Neural cell (in vitro differentiated cells): ENCODE results near the gene ACAN. TPM values are rescaled to one million over a fixed set of nuclear protein-coding genes. Genes with fewer than 3 reads are reported as not detected.

Experiments
- H2AFZ ChIP-seq: fragments of 200-600, 300-800 bp; sonication (generic), shearing (Covaris generic); 2 replicates; pipeline ENCODE4 v1.6.0; 2014; ENCODE audit warnings: low read depth, mild to moderate bottlenecking, antibody characterized with exemption, low read length, moderate library complexity
- H3F3A ChIP-seq: fragments of 200-600 bp; shearing (Covaris generic); 2 replicates; pipeline ENCODE4 v1.6.1; 2016; ENCODE audit warnings: mild to moderate bottlenecking, moderate library complexity, mixed read lengths, antibody characterized with exemption, low read length; ENCODE audit not compliant: insufficient read depth, poor library complexity, severe bottlenecking
- H3K27ac ChIP-seq: fragments of 200-600, 300-800 bp; sonication (generic), shearing (Covaris generic); 2 replicates; pipeline ENCODE4 v1.5.1; 2014; ENCODE audit warnings: mild to moderate bottlenecking, low read length, moderate library complexity
- H3K27me3 ChIP-seq: fragments of 300-800, 200-600 bp; sonication (generic), shearing (Covaris generic); 2 replicates; pipeline ENCODE4 v1.6.0; 2014; ENCODE audit warnings: mild to moderate bottlenecking, low read depth, low read length, moderate library complexity; ENCODE audit not compliant: insufficient read depth
- H3K36me3 ChIP-seq: fragments of 300-800, 200-600 bp; sonication (generic), shearing (Covaris generic); 2 replicates; pipeline ENCODE4 v1.5.1; 2014; ENCODE audit warnings: mild to moderate bottlenecking, antibody characterized with exemption, low read length, moderate library complexity; ENCODE audit not compliant: insufficient read depth
- H3K4me2 ChIP-seq: fragments of 300-800, 200-600 bp; sonication (generic), shearing (Covaris generic); 2 replicates; pipeline ENCODE4 v1.6.0; 2014; ENCODE audit warnings: mild to moderate bottlenecking, low read length
- H3K4me3 ChIP-seq: fragments of 300-800, 200-600 bp; sonication (generic), shearing (Covaris generic); 2 replicates; pipeline ENCODE4 v1.5.1; 2014; ENCODE audit warnings: mild to moderate bottlenecking, low read length, moderate library complexity
- H3K79me2 ChIP-seq: fragments of 200-600 bp; shearing (Covaris generic); replicated peaks from 2 replicates; pipeline ENCODE4 v1.6.0; 2014; ENCODE audit warnings: mild to moderate bottlenecking, low read length, moderate library complexity; ENCODE audit not compliant: insufficient read depth
- H3K9ac ChIP-seq: fragments of 300-800, 200-600 bp; sonication (generic), shearing (Covaris generic); 2 replicates; pipeline ENCODE4 v1.6.1; 2016; ENCODE audit warnings: mild to moderate bottlenecking, low read length, mixed read lengths
- H3K9me2 ChIP-seq: fragments of 200-600 bp; shearing (Covaris generic); 2 replicates; pipeline ENCODE4 v1.6.1; 2016; ENCODE audit warnings: mild to moderate bottlenecking, low read length, mixed read lengths; ENCODE audit not compliant: insufficient read depth
- H3K9me3 ChIP-seq: fragments of 200-600, 300-800 bp; sonication (generic), shearing (Covaris generic); 2 replicates; pipeline ENCODE4 v1.6.1; 2016; ENCODE audit warnings: mild to moderate bottlenecking, mixed run types, low read length, moderate library complexity, mixed read lengths
- H4K20me1 ChIP-seq: fragments of 200-600 bp; shearing (Covaris generic); 2 replicates; pipeline ENCODE4 v1.6.1; 2016; ENCODE audit warnings: mild to moderate bottlenecking, mixed run types; ENCODE audit not compliant: insufficient read depth
- EP300 ChIP-seq: fragments of 450-650 bp; conservative IDR thresholded peaks from 2 replicates; pipeline ENCODE4 v1.6.1; 2014; ENCODE audit warnings: antibody characterized with exemption, mild to moderate bottlenecking, moderate library complexity; ENCODE audit not compliant: poor library complexity, severe bottlenecking
- EZH2 ChIP-seq: fragments of 200-600, 300-800 bp; shearing (Covaris generic), sonication (generic); IDR thresholded peaks from 2 replicates; pipeline ENCODE4 v1.6.1; 2014; ENCODE audit warnings: antibody characterized with exemption, low read length, borderline replicate concordance, mild to moderate bottlenecking; ENCODE audit not compliant: insufficient read depth, poor library complexity, severe bottlenecking
- MXI1 ChIP-seq: fragments of 450-650 bp; conservative IDR thresholded peaks from 2 replicates; pipeline ENCODE4 v1.6.1; 2014; ENCODE audit warnings: antibody characterized with exemption, mild to moderate bottlenecking; ENCODE audit not compliant: poor library complexity, severe bottlenecking
- POLR2AphosphoS5 ChIP-seq: IDR thresholded peaks from 2 replicates; pipeline ENCODE4 v1.6.1; 2012
- RAD21 ChIP-seq: fragments of 450-650 bp; conservative IDR thresholded peaks from 2 replicates; pipeline ENCODE4 v1.6.1; 2014; ENCODE audit warnings: antibody characterized with exemption, mild to moderate bottlenecking, moderate library complexity
- REST ChIP-seq: IDR thresholded peaks from 2 replicates; pipeline ENCODE4 v1.6.1; 2012; ENCODE audit warnings: borderline replicate concordance
- SMC3 ChIP-seq: fragments of 450-650 bp; conservative IDR thresholded peaks from 2 replicates; pipeline ENCODE4 v1.6.1; 2014; ENCODE audit warnings: antibody characterized with exemption, mild to moderate bottlenecking, moderate library complexity; ENCODE audit not compliant: poor library complexity
- TAF1 ChIP-seq: IDR thresholded peaks from 2 replicates; pipeline ENCODE4 v1.6.1; 2012; ENCODE audit warnings: low read depth
- polyA plus RNA-seq: library from polyadenylated mRNA; depleted of rRNA; stranded (reverse); fragments of >200 nt; gene quantifications from 2 replicates; pipeline ENCODE4 v1.2.3, GENCODE V29; 2014
- TF ChIP-seq, protein P1 (sequence below): fragments of 450-650 bp; IDR thresholded peaks from 2 replicates; pipeline ENCODE4 v1.5.1; 2014; ENCODE audit warnings: antibody characterized with exemption, mild to moderate bottlenecking, moderate library complexity; ENCODE audit not compliant: poor library complexity, severe bottlenecking

The ACAN gene
- polyA plus RNA-seq, 1 donor from 2014 or later: not detected

DNA sequence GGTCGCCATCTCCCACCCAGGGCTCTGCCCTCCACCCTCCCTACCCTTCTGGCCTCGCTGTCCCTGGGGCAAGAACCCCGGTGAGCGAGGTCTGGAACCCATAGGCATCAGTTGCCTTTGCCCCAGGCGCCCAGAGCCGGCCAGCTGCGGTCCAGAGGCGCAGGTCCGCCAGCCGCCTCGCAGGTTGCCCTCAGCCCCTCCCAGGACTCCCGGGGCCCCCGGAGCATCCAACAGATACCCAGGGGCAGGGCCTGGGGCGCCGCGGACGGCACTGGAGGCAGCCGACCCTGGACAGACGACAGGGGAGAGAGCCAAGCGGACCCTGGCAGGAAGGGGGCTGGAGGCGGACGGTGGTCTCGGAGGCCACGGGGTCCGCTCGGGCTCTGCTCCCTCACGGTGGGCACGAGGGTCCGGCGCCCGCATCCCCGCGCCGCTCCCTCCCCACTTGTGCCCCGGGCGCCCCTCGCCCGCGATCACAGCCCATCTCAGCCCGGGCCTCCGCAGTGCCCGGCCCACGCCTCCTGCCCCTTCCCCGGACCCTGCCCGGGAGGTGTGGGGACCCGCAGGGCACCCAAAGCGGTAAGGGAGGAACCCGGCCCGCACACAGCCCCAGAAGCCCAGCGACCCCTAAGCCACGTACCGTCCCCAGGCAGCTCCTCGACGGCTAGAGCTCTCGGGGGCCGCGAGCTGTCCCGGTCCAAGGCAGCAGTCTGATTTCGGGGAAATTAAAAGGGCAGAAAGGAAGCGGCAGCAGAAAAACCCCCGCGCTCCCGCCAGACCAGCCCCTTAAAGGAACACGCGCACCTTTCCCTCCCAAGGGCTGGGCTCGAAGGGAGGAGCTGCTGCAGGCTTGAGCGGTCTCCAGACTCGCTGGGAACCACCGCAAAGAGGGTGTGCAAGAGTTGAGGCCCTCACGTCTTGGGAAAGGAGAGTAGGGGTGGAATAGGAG lies 91.9 kb downstream of the ACAN start, which contains the start of gene HAPLN3:
Gene HAPLN3 (minus strand): TSS at position 726 of the 949 bp plus-strand sequence. CDS start 8,246 bp downstream, outside the sequence.
- H2AFZ ChIP-seq: no peak within 1 kb of the TSS
- H3K27ac ChIP-seq: no peak within 1 kb of the TSS
- no peak within 1 kb of the TSS for H3K9ac ChIP-seq
- peaks cover 22% of the 10 kb centered on the region for H3K27me3 ChIP-seq
- H4K20me1 ChIP-seq: no peaks in the 10 kb centered on the region
- no peaks in the 10 kb centered on the region for H3K36me3 ChIP-seq
- no peaks in the 10 kb centered on the region for H3K9me2 ChIP-seq
- no peak within 1 kb of the TSS for H3K4me2 ChIP-seq
- H3K9me3 ChIP-seq: no peaks in the 10 kb centered on the region
- H3K79me2 ChIP-seq: no peaks in the 10 kb centered on the region
- no peaks in the 10 kb centered on the region for H3F3A ChIP-seq
- peak within 1 kb of the TSS; percentile 50 for H3K4me3 ChIP-seq
- no peak for TF ChIP-seq MXI1
- no peak for TF ChIP-seq EP300
- no peak for TF ChIP-seq REST
- TF ChIP-seq, protein P1, sequence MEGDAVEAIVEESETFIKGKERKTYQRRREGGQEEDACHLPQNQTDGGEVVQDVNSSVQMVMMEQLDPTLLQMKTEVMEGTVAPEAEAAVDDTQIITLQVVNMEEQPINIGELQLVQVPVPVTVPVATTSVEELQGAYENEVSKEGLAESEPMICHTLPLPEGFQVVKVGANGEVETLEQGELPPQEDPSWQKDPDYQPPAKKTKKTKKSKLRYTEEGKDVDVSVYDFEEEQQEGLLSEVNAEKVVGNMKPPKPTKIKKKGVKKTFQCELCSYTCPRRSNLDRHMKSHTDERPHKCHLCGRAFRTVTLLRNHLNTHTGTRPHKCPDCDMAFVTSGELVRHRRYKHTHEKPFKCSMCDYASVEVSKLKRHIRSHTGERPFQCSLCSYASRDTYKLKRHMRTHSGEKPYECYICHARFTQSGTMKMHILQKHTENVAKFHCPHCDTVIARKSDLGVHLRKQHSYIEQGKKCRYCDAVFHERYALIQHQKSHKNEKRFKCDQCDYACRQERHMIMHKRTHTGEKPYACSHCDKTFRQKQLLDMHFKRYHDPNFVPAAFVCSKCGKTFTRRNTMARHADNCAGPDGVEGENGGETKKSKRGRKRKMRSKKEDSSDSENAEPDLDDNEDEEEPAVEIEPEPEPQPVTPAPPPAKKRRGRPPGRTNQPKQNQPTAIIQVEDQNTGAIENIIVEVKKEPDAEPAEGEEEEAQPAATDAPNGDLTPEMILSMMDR: no peak
- TF ChIP-seq SMC3: no peak
- no peak for TF ChIP-seq POLR2AphosphoS5
- no peak for TF ChIP-seq EZH2
- TF ChIP-seq TAF1: no peak
- TF ChIP-seq RAD21: no peak

- H3K4me2 ChIP-seq: no peak overlapping the region
- H3K4me3 ChIP-seq: no peak overlapping the region
- H3K27ac ChIP-seq: no peak overlapping the region
- H3F3A ChIP-seq: no peaks in the 10 kb centered on the region
- TF ChIP-seq RAD21: no peak
- TF ChIP-seq, protein P1: no peak
- no peak for TF ChIP-seq REST
- no peak for TF ChIP-seq MXI1
- TF ChIP-seq POLR2AphosphoS5: no peak
- TF ChIP-seq EZH2: no peak
- no peak for TF ChIP-seq SMC3
- no peak for TF ChIP-seq EP300
- no peak for TF ChIP-seq TAF1
- no peaks in the 10 kb centered on the region for H3K36me3 ChIP-seq
- H3K79me2 ChIP-seq: no peaks in the 10 kb centered on the region
- peaks cover 22% of the 10 kb centered on the region for H3K27me3 ChIP-seq
- H3K9ac ChIP-seq: no peak overlapping the region
- no peaks in the 10 kb centered on the region for H3K9me3 ChIP-seq
- no peak overlapping the region for H2AFZ ChIP-seq
- no peaks in the 10 kb centered on the region for H4K20me1 ChIP-seq
- H3K9me2 ChIP-seq: no peaks in the 10 kb centered on the region
These were observed 93.2 kb downstream of the ACAN start for GRCh38 chr15:88896333-88897033.
